G401.6 (cell line): Measurements from ENCODE around the gene FOXE3.
"Not testable (repeated sequence)": the region's sequence is repeated elsewhere in the genome, so short reads cannot be mapped to it uniquely, and the experiment has no call there.

Experiments
- FAIRE-seq: peaks from 2 replicates; lab custom pipeline; 2012; peaks lifted over from hg19 to GRCh38; lab: Jason Lieb, UNC

FOXE3 gene

DNA sequence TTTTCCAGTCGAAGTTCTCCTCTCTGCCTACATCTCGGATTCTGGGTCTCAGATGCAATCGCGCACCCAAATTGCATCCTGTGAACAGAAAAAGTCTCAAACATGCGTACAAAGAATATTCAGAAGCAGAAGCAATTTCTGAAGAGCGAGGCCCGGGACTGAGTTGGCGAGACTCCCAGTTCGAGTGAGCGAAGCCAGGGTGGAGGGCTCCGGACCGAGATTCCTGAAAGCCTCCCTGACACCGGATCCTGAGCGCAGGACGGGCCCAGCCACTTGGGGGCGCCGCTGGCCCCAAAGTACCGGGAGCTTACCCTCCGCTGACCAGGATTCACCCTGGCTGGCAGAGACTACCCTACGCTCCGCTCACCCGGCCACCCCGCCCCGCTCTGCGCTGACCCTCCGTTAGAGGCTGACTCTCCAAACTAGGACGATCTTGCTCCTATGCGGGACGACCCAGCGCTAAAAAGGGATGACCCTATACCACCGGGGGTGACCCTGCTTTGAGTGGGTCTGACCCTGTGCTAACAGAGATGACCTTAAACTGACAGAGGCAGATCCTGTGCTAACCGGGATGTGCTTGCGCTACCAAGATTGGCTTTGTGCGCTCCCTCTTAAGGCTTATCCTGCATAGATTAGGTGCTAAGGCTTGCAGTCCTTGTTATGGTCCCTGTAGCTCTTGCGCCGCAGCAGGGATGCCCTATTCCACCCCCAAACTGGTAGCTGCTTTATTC, 33.9 kb downstream of the FOXE3 start:
- FAIRE-seq: no peak

DNA sequence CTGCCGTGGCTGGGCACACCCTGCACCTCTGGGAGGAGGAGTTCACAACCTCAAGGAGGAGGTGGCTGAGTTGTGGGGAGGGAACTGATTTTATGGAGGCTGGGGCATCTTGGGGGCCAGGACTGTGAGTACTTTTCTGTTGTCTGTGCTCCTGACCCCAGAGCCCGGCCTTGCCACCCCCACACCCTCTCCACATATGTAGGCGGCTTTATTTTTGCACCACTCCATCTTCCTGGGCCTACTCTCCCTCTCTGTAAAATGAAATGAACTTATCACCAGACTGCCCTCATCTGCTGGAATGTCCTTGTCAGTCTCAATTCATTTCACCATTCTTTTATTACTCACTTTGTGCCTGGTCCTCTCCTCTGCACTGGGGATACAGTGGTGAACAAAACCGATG, 34.5 kb downstream of the FOXE3 start:
- FAIRE-seq: no peak

DNA sequence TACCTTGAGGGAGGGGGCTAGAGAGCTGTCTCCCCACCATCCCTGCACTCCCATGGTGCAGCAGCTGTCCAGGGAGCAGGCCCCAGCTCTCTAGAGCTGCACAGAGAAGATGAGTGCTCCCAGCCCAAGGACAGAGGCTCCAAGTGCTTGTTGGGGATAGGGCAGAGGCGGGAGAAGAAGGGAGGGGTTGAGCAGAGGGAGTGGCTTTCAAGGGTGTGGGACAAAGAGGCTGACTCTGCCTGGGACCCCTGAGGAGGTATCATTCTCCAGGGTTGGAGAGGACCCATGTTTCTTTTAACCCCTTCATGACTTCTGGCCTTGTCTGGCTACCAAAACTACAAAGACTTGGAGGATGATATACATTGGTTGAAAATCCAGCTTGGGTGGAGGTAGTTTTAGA, 36.3 kb downstream of the FOXE3 start:
- FAIRE-seq: no peak

DNA sequence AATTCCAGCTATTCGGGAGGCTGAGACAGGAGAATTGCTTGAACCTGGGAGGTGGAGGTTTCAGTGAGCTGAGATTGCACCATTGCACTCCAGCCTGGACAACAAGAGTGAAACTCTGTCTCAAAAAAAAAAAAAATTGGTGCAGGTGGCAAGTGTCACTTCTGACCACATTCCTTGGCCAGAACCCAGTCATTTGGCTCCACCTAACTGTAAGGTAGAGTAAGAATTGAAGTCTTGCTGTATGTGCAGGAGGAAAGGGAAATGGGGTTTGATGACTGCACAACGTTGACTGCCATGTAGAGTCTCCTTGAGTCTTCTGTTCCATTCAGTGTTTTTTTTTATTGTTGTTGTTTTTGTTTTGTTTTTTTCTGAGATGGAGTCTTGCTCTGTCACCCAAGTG, 37.8 kb downstream of the FOXE3 start:
- not testable (repeated sequence) for FAIRE-seq

DNA sequence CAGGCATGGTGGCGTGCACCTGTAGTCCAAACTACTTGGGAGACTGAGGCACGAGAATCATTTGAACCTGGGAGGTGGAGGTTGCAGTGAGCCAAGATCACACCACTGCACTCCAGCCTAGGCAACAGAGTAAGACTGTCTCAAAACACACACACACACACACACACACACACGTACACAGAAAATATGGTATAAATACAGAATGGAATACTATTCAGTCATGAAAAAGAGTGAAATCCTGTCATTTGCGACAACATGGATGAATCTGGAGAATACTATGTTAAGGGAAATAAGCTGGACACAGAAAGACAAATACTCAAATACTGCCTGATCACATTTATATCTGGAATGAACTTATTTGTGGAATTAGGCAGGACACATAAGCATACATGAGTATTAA, 40.2 kb downstream of the FOXE3 start:
- FAIRE-seq: no peak

DNA sequence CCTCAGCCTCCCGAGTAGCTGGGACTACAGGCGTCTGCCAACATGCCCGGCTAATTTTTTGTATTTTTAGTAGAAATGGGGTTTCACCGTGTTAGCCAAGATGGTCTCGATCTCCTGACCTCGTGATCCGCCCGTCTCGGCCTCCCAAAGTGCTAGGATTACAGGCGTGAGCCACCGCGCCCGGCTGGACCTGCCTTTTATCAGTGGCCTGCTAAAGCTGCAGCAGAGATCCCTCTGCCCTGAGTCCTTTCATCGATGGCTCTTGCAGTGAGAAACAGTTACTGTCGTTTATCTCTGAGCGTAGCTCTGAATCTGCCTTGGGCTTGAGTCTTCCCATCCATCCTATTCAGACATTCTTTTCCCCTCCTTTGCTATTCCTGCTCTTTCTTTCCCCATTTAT, 41.5 kb downstream of the FOXE3 start:
- FAIRE-seq: not testable (repeated sequence)

DNA sequence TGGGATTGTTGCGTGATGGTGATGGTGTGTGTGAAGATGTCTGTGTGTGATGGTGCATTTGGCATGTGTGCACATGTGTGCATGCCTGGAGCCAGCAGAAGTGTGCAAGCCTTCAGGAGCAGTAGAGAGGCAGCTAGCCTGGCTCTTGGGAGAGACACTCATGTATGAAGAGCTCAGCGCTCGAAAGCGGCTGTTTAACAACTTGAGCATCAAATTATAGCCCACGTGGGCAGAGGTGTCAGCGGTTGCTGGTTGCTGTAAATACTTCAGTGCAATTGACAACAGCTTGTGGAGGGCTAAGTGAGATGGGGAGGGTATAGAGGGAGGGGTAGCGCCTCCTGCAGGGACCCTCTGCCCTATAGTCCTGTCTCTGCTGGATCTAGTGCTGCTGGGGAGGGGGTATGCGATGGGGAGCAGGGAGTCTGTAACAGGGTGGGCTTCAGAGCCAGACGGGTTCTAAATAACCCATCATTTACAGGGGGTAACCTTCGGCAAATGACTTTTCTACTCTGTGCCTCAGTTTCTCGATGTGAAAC, 43.2 kb downstream of the FOXE3 start:
- FAIRE-seq: no peak

DNA sequence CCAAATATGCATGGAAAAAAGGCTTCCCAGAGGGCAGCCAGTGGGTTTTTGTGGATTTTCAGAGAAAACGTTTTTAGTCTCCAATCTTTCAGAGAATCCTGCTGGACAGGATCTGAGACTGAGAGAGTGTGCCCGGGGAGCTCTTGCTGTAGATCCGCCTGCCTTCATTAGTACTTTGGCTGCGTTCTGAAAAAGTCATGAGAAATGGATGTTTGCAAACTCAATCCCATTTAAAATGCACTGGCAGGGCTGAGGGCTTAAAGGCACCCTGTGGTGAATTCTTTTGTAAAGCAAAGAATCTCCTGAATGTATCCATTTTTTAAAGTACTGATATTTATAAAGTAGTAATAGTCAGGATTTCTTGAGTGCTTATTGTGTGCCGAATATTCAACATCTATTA, 44.0 kb downstream of the FOXE3 start:
- FAIRE-seq: no peak

DNA sequence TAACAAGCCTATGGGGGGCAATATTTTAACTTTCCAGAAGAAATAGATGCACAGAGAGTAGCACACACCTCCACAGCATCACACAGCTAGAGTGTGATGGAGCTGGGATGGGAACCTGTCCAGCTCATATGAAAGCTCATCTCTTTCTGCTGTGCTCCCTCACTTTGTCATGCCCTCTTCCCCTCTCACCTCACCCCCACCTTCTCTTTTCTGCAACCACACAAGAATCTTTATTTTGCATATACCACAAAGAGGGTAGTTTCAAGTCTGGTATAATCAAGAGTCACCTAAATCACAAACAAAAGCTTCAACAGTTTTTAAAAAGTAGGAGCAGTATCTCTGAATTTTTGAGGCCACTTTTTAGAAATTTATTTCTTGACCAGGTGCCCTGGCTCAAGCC, 44.4 kb downstream of the FOXE3 start:
- no peak for FAIRE-seq

DNA sequence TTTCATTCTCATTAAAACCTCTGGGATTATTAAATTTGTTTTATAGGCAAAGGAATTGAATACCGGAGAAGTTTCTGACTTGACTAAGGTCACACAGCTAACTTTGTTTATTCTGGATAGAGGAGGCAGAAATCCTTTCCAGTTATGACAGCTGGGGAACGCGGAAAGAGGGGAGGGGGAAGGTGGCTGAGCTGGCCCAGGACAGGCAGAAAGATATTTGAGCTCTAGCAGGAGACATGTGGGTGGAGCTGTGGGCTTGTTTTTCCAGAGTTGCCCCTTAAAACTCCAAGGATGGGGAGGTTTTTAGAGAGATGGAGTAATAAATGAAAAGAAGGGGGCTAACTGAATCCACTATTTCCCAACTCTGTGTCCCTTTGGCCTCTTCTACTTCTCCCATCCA, 49.5 kb downstream of the FOXE3 start:
- no peak for FAIRE-seq
